ENCODE results near the gene PLPPR3. TPM values are rescaled to one million over a fixed set of nuclear protein-coding genes. Genes with fewer than 3 reads are reported as not detected.

PLPPR3 gene
- total and polyA plus RNA-seq, 10 of the 15 experiments (the other 5 are each of a cell fraction or from before 2014, with no cell fraction given) = 0.07 TPM; not detected in 9

DNA sequence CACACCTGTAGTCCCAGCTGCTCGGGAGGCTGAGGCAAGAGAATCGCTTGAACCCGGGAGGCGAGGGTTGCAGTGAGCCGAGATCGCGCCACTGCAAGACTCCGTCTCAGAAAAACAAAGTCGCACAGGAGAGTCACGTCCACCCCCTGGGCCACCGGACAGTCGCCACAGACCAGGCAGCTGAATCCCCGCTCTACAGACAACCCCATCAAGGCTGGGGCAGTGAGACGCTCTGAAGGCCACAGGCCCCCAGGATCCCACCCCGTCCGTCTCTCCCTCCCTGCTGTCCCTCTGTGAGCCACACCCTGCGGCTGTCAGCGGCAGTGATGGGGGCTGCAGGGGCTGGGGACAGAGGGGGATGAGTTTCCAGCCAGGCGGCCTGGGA is 40.0 kb downstream of the PLPPR3 start (continued):
- no peak for TF ChIP-seq SIX5 (IDR thresholded peaks at IDR 0.05; ENCODE audit: low read depth, low read length, severe bottlenecking)
- TF ChIP-seq ZBTB33 (IDR thresholded peaks at IDR 0.05) = no peak
- no peak for TF ChIP-seq POLR2AphosphoS5 (IDR thresholded peaks at IDR 0.05; ENCODE audit: low read length)
- no peak for TF ChIP-seq CBX3 (IDR thresholded peaks at IDR 0.05; ENCODE audit: borderline replicate concordance, low read depth)

GRCh38 chr19:780935-781334 is 40.8 kb downstream of the PLPPR3 start:
- no peak for FAIRE-seq
- Histone ChIP-seq H3K4me1 (ENCODE audit: control insufficient read depth, insufficient read depth, low read length) (no peaks in the 10 kb centered on the region), H3K4me2 (ENCODE audit: control insufficient read depth, insufficient read depth) (no peak overlapping the region), H3K4me3 (no peak overlapping the region), H3K79me2 (ENCODE audit: control insufficient read depth, insufficient read depth, low read length) (no peaks in the 10 kb centered on the region), H4K20me1 (ENCODE audit: control insufficient read depth, insufficient read depth) (no peaks in the 10 kb centered on the region), H3K27me3 (replicated peaks in 1 of 2; ENCODE audit: control insufficient read depth in 2 of 2, insufficient read depth in 2 of 2, low read length in 1 of 2) (no peaks in the 10 kb centered on the region), H3K9me3 (replicated peaks; ENCODE audit: control insufficient read depth, insufficient read depth, low read length) (no peaks in the 10 kb centered on the region), H2AFZ (ENCODE audit: control insufficient read depth, low read depth, low read length) (no peak overlapping the region), H3K9ac (ENCODE audit: control insufficient read depth, insufficient read depth, low read length) (no peak overlapping the region), H3K36me3 (ENCODE audit: control insufficient read depth in 2 of 2, insufficient read depth in 2 of 2, low read length in 1 of 2) (no peaks in the 10 kb centered on the region), H3K27ac (ENCODE audit: control insufficient read depth, insufficient read depth) (no peak overlapping the region)
- ChIA-PET SMC1A (ENCODE audit: uncharacterized antibody, unreplicated experiment) (no interaction called here), RAD21 (ENCODE audit: unreplicated experiment) (no interaction called here), POLR2A (no interaction called here), CTCF (no interaction called here)
- no TSS peak for BruUV-seq (replicated peaks)
- DNase-seq (ENCODE audit: low read depth, low spot score) = no peak
- WGBS (ENCODE audit: insufficient coverage, insufficient replicate concordance, low lambda C conversion rate, missing lambda C conversion rate) = 61% methylated on average over 15 of the region's 15 CpGs
- no peak for ATAC-seq
- intact Hi-C loops (cut with micrococcal nuclease; ENCODE audit: unreplicated experiment) (no loop called here), in situ Hi-C loops (cut with MboI) (no loop called here)
- TF ChIP-seq YY1 (IDR thresholded peaks at IDR 0.05; ENCODE audit: low read depth, low read length) = no peak
- TF ChIP-seq STAT3 (IDR thresholded peaks at IDR 0.05; ENCODE audit: low read depth, low read length) = no peak
- TF ChIP-seq MEF2A (IDR thresholded peaks at IDR 0.05; ENCODE audit: insufficient read depth, low read depth, low read length) = no peak
- no peak for TF ChIP-seq RB1 (IDR thresholded peaks at IDR 0.05; ENCODE audit: borderline replicate concordance)
- no peak for TF ChIP-seq EGR1 (IDR thresholded peaks at IDR 0.05; ENCODE audit: borderline replicate concordance in 1 of 2, low read depth in 2 of 2, low read length in 2 of 2)
- TF ChIP-seq YBX1 (IDR thresholded peaks at IDR 0.05) = no peak
- TF ChIP-seq PBX3 (IDR thresholded peaks at IDR 0.05; ENCODE audit: insufficient replicate concordance, low read depth, low read length) = no peak
- TF ChIP-seq SPI1 (IDR thresholded peaks at IDR 0.05; ENCODE audit: borderline replicate concordance, insufficient read depth, low read depth, low read length) = no peak
- no peak for TF ChIP-seq SUZ12 (IDR thresholded peaks at IDR 0.05; ENCODE audit: unreplicated experiment)
- no peak for TF ChIP-seq BHLHE40 (IDR thresholded peaks at IDR 0.05; ENCODE audit: borderline replicate concordance in 1 of 2, low read depth in 2 of 2, low read length in 1 of 2)
- TF ChIP-seq ATF3 (IDR thresholded peaks at IDR 0.05; ENCODE audit: borderline replicate concordance, extremely low read depth, low read depth, low read length) = no peak
- no peak for TF ChIP-seq PAX8 (IDR thresholded peaks at IDR 0.05)
- TF ChIP-seq GABPA (IDR thresholded peaks at IDR 0.05; ENCODE audit: low read depth) = no peak
- TF ChIP-seq, protein P1, sequence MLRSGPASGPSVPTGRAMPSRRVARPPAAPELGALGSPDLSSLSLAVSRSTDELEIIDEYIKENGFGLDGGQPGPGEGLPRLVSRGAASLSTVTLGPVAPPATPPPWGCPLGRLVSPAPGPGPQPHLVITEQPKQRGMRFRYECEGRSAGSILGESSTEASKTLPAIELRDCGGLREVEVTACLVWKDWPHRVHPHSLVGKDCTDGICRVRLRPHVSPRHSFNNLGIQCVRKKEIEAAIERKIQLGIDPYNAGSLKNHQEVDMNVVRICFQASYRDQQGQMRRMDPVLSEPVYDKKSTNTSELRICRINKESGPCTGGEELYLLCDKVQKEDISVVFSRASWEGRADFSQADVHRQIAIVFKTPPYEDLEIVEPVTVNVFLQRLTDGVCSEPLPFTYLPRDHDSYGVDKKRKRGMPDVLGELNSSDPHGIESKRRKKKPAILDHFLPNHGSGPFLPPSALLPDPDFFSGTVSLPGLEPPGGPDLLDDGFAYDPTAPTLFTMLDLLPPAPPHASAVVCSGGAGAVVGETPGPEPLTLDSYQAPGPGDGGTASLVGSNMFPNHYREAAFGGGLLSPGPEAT (IDR thresholded peaks at IDR 0.05; ENCODE audit: low read depth) = no peak
- TF ChIP-seq ZSCAN29 (IDR thresholded peaks at IDR 0.05) = no peak
- no peak for TF ChIP-seq STAT1 (conservative IDR thresholded peaks at IDR 0.05)

All from GM12878 (cell line).